ENCODE results near the gene WBP1L.

The WBP1L gene

DNA sequence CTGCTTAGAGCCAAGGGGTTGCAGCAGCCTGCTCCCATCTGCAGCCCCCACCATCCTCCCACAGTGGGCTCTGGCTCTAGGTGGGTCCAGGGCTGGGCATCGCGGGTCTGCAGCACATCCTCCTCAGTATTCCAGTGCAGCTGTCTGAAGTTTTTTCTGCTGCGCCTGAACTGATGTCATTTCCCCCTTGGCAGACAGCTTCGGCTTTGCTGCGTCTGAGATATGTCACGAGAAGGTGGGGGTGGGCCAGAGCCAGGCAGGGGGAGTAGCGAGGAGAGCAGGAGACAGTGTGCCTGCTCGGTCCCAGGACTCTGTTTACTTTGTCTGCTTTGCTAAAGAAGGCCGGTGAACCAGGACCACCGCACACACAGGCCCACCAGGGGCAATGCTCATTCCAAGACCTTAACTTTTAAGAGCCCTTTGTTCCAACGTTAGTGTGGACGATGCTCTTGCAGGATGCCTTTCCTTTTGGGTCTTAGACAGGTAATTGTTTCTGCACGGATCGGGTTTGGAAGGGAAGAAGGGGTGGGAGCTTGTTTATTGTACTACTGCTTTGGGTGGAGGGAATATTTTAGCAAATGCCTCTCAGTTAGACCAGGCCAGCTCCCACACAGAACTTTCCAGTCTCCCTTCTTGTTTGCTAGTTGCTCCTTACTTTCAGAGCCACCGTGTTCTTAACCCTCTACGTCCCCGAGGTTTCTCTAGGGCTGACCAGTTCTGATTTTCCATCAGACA, 32.4 kb downstream of the WBP1L start:
- no peak for DNase-seq (ENCODE audit: low spot score)
- TF ChIP-seq, protein P1, sequence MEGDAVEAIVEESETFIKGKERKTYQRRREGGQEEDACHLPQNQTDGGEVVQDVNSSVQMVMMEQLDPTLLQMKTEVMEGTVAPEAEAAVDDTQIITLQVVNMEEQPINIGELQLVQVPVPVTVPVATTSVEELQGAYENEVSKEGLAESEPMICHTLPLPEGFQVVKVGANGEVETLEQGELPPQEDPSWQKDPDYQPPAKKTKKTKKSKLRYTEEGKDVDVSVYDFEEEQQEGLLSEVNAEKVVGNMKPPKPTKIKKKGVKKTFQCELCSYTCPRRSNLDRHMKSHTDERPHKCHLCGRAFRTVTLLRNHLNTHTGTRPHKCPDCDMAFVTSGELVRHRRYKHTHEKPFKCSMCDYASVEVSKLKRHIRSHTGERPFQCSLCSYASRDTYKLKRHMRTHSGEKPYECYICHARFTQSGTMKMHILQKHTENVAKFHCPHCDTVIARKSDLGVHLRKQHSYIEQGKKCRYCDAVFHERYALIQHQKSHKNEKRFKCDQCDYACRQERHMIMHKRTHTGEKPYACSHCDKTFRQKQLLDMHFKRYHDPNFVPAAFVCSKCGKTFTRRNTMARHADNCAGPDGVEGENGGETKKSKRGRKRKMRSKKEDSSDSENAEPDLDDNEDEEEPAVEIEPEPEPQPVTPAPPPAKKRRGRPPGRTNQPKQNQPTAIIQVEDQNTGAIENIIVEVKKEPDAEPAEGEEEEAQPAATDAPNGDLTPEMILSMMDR (IDR thresholded peaks at IDR 0.05; ENCODE audit: extremely low read depth, missing control alignments): no peak

GRCh38 chr10:102776779-102777456, 33.2 kb downstream of the WBP1L start:
- no peak for DNase-seq (ENCODE audit: low spot score)
- TF ChIP-seq, protein P1 (IDR thresholded peaks at IDR 0.05; ENCODE audit: extremely low read depth, missing control alignments): no peak

DNA sequence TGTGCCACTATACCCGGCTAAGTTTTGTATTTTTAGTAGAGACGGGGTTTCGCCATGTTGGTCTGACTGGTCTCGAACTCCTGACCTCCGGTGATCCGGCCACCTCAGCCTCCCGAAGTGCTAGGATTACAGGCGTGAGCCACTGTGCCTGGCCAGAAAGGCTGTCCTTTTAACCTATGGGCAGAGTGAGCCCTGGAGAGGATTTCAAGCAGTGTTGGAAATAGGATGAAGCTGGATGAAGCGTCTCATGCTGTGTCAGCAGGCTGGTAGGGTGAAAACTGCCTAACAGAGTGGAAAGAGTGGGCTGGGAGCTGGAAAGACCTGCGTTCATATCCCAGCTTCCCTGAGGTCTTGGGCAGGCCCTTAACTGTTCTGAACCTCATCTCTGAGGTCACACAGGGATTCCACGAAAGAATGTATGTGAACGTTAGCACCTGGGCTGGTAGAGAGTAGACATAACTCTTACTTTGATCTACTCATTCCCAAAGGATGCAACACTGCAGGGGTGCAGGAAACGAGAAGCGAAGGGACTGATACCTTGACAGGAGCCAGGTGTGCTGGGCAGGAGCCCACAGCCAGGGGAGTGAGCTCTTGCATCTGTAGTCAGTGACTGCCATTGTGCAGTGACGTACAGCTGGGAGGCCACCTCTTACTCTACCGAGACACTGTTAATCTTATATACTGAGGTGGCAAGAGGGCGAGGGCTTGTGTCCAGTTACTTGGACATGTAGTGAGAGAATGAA, 34.1 kb downstream of the WBP1L start:
- no peak for DNase-seq (ENCODE audit: low spot score)
- TF ChIP-seq, protein P1 (IDR thresholded peaks at IDR 0.05; ENCODE audit: extremely low read depth, missing control alignments): no peak

- no peak for DNase-seq (ENCODE audit: low spot score)
- TF ChIP-seq, protein P1 (IDR thresholded peaks at IDR 0.05; ENCODE audit: extremely low read depth, missing control alignments): no peak
Observed at GRCh38 chr10:102778781-102779180, 35.0 kb downstream of the WBP1L start.

GRCh38 chr10:102779680-102780526, 36.2 kb downstream of the WBP1L start:
- TF ChIP-seq, protein P1 (IDR thresholded peaks at IDR 0.05; ENCODE audit: extremely low read depth, missing control alignments): no peak
- DNase-seq (ENCODE audit: low spot score): no peak

DNA sequence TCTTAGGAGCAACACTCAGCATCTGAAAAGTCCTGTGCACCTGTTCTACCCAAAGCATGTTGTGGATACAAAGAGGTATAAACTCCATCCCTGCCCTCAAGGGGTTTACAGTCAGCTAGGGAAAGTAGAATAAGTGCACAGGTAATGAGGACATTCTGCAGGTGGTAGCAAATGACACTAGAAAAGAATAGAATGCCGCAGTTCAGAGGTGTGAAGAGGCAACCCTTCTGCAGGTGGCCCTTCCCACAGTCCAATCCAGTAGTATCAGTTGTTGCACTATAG, 36.7 kb downstream of the WBP1L start:
- TF ChIP-seq, protein P1 (IDR thresholded peaks at IDR 0.05; ENCODE audit: extremely low read depth, missing control alignments): no peak
- no peak for DNase-seq (ENCODE audit: low spot score)

Data from GM20000 (cell line).